ENCODE results near the gene PVRIG.
"Not testable (repeated sequence)": the region's sequence is repeated elsewhere in the genome, so short reads cannot be mapped to it uniquely, and the experiment has no call there.

Gene PVRIG

GRCh38 chr7:100195222-100195621 lies 24.5 kb upstream of the PVRIG start:
- no peak for DNase-seq (ENCODE audit: low read depth)

- not testable (repeated sequence) for DNase-seq (ENCODE audit: low read depth)
Observed at GRCh38 chr7:100195901-100196322, 23.8 kb upstream of the PVRIG start.

GRCh38 chr7:100198266-100198665 lies 21.5 kb upstream of the PVRIG start:
- DNase-seq (ENCODE audit: low read depth): no peak

GRCh38 chr7:100200693-100201092 lies 19.1 kb upstream of the PVRIG start:
- DNase-seq (ENCODE audit: low read depth): no peak

- no peak for DNase-seq (ENCODE audit: low read depth)
Observed at GRCh38 chr7:100204454-100204853, 15.3 kb upstream of the PVRIG start.

GRCh38 chr7:100208911-100209408 lies 10.8 kb upstream of the PVRIG start:
- no peak for DNase-seq (ENCODE audit: low read depth)

- DNase-seq (ENCODE audit: low read depth): no peak
Observed at GRCh38 chr7:100209493-100209892, 10.3 kb upstream of the PVRIG start.

- no peak for DNase-seq (ENCODE audit: low read depth)
Observed at GRCh38 chr7:100210805-100211204, 8.9 kb upstream of the PVRIG start.

- no peak for DNase-seq (ENCODE audit: low read depth)
Observed at GRCh38 chr7:100211342-100211780, 8.4 kb upstream of the PVRIG start.

- DNase-seq (ENCODE audit: low read depth): no peak
Observed at GRCh38 chr7:100212631-100213286, 7.0 kb upstream of the PVRIG start.

- DNase-seq (ENCODE audit: low read depth): no peak
Observed at GRCh38 chr7:100213672-100214071, 6.1 kb upstream of the PVRIG start.

- not testable (repeated sequence) for DNase-seq (ENCODE audit: low read depth)
Observed at GRCh38 chr7:100214356-100214755, 5.4 kb upstream of the PVRIG start.

- DNase-seq (ENCODE audit: low read depth): no peak
Observed at GRCh38 chr7:100215895-100216294, 3.9 kb upstream of the PVRIG start.

GRCh38 chr7:100217934-100218333 lies 1.8 kb upstream of the PVRIG start:
- not testable (repeated sequence) for DNase-seq (ENCODE audit: low read depth)

- no peak for DNase-seq (ENCODE audit: low read depth)
Observed at GRCh38 chr7:100219271-100219737, 445 bp upstream of the PVRIG start.

GRCh38 chr7:100220586-100221230 lies 959 bp downstream of the PVRIG start:
- no peak for DNase-seq (ENCODE audit: low read depth)

- DNase-seq (ENCODE audit: low read depth): no peak
Observed at GRCh38 chr7:100221231-100221718, 1.5 kb downstream of the PVRIG start.

- no peak for DNase-seq (ENCODE audit: low read depth)
Observed at GRCh38 chr7:100221767-100222444, 2.2 kb downstream of the PVRIG start.

GRCh38 chr7:100222445-100223132 lies 2.8 kb downstream of the PVRIG start:
- no peak for DNase-seq (ENCODE audit: low read depth)

- not testable (repeated sequence) for DNase-seq (ENCODE audit: low read depth)
Observed at GRCh38 chr7:100223376-100223927, 3.7 kb downstream of the PVRIG start.

GRCh38 chr7:100224891-100225290 lies 5.1 kb downstream of the PVRIG start:
- DNase-seq (ENCODE audit: low read depth): not testable (repeated sequence)

All from fibroblast of gingiva (primary cell).